Cerebellar nuclear complex (tissue), 1 donor: ENCODE results near the gene USP15.
"Not testable (repeated sequence)": the region's sequence is repeated elsewhere in the genome, so short reads cannot be mapped to it uniquely, and the experiment has no call there.

Experiments
- DNase-seq, 2 experiments: peaks; one replicate each; lab custom pipeline; 2025; lab: John Stamatoyannopoulos, UW

Gene USP15

DNA sequence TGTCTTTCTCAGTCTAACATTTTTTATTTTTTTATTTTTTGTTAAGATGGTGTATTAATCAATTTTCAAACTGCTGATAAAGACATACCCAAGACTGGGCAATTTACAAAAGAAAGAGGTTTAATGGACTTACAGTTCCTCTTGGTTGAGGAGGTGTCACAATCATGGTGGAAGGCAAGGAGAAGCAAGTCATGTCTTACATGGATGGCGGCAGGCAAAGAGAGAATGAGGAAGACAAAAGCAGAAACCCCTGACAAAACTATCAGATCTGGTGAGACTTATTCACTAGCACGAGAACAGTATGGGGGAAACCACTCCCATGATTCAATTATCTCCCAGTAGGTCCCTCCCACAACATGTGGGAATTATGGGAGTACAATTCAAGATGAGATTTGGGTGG lies 195.2 kb downstream of the USP15 start:
- not testable (repeated sequence) for DNase-seq

GRCh38 chr12:62458626-62459025 lies 198.4 kb downstream of the USP15 start:
- no peak for DNase-seq

DNA sequence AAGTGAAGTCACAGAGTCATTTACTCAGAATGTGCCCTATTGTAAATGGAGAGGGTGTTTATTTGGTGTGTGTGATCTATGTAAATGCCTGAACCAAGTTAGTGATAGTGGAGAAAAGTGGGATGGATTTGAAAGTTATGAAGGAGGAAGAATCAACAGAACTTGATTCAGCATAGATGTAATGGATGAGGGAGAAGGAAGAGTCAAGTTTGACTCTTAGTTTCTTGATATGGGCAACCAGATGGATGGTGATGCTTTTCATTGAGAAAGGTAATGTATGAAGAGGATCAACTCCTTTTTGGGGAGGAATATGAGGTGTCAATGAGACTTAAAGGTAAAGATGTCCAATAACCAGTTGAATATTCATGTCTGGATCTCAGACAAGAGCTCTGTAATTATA lies 199.8 kb downstream of the USP15 start:
- DNase-seq: no peak

DNA sequence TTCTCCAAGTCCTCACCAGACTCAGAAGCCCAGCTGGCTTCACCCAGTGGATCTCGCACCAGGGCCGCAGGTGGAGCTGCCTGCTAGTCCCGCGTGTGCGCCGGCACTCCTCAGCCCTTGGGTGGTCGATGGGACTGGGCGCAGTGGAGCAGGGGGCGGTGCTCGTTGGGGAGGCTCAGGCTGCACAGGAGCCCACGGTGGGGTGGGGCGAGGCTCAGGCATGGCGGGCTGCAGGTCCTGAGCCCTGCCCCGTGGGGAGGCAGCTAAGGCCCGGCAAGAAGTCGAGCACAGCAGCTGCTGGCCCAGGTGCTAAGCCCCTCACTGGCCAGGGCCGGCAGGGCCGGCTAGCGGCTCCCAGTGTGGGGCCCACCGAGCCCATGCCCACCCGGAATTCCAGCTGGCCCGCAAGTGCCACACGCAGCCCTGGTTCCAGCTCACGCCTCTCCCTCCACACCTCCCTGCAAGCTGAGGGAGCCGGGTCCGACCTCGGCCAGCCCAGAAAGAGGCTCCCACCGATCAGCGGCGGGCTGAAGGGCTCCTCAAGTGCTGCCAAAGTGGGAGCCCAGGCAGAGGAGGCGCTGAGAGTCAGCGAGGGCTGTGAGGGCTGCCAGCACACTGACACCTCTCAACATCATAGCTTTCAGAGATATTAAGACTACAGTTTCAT lies 201.1 kb downstream of the USP15 start:
- DNase-seq: not testable (repeated sequence)

DNA sequence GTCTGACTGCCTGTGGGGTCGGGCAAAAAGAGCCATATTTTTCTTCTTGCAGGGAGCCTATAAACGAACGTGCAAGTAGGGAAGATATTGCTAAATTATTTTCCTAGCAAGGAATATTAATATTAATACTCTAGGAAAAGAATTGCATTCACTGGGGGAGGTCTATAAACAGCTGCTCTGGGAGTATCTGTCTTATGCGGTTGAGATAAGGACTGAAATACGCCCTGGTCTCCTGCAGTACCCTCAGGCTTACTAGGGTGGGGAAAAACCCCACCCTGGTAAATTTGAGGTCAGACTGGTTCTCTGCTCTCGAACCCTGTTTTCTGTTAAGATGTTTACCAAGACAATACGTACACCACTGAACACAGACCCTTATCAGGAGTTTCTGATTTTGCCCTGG lies 203.0 kb downstream of the USP15 start:
- not testable (repeated sequence) for DNase-seq
